ENCODE measurements around the gene PPEF2.

Gene PPEF2

DNA sequence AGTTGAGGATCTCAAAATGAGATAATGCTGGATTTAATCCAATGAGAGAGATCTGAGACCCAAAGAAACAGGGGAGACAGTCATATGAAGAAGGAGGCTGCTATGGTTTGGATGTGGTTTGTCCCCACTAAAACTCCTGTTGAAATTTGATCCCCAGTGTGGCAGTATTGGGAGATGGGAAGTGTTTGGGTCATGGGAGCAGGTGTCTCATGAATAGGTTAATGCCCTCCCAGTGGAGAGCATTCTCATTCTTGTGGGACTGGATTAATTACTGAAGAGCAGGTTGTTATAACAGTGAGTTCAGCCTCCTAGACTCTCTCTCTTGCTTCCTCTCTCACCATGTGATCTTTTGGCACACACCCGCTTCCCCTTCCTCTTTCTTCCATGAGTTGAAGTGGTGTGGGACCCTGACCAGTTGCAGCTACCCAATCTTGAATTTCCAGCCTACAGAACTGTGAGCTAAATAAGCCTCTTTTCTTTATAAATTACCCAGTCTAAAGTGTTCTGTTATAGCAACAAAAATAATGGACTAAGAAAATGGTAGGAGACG is 70.3 kb downstream of the PPEF2 start:
- DNase-seq, result no peak

DNA sequence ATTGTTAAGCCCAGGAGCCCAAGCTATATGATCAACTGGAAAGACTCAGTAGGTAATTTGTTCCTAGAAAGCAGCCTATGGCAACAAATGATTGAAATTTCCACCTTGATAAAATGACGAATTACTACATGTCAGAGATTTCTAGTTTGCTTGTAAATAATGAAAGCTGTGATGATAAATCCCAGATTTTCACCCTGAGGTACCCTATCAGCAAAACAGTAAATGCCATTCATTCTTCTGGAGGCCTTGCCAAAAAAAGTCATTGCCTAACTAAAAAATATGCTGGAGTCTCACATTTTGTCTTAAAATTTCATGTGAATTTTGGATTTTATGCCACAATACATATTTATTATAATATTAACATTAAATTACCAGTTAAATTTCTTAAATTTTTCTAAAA is 71.3 kb downstream of the PPEF2 start:
- no peak for DNase-seq

DNA sequence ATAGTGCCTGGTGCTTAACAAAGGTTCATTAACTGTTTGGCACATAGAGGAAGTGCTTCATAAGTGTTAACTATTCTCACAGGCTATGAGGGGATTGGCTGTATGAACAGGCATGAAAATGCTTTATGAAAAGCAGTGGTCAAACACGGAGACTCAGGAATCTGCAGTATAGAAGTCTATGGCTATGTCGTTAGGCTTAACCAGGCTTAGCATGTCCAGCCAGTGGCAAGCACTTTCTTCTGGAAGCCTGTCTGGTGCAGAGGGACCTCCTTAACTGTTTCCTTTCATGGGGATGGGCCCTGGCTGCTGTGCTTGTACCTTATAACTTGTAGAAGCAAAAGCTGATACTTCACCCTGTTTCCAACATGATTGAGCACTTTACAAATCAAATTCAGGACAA is 78.4 kb downstream of the PPEF2 start:
- no peak for DNase-seq

DNA sequence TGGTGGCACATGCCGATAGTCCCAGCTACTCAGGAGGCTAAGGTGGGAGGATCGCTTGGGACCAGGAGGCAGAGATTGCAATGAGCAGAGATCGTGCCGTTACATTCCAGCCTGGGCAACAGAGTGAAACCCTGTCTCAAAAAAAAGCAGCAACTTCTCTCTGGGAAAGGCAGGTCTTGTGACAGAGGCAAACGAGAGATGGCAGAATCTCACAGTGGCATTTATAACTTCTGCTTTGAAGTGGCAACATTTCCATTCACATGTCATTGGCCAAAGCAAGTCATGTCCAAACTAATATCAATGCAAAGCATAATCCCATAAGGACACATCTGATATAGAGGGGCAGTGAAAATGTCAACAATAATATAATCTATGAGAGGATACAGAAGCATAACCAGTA is 79.8 kb downstream of the PPEF2 start:
- DNase-seq, result no peak

DNA sequence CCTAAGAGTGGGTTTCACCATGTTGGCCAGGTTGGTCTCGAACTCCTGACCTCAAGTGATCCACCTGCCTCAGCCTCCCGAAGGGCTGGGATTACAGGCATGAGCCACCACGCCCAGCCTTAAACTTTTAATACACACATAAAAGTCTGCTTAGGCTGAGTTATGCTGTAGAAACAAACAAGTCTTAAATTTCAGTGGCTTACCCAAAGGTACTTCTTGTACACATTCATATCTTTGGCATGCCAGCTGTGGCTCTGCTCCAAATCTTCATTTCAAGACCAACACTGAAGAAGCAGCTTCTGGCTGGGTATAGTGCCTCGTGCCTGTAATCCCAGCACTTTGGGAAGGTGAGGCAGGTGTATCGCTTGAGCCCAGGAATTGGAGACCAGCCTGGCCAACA is 80.3 kb downstream of the PPEF2 start:
- DNase-seq, result no peak

DNA sequence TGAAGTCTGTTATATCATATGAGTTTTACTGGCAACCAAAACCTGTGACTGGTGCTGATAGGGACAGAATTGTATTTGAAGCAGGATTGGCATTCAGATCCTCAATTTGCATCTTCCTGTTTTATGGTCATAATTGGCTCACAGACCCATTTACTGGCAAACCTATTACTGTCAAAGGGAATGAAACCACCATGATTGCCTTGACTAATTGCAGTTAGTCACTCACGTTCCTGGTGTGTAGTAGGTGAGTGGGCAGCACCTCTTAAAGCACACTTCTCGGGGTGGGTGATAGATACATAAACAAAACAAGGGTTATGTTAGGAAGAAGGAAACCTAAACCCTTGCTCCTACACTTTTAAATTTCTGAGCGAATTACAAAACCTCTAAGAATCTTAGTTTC is 81.0 kb downstream of the PPEF2 start:
- DNase-seq, result no peak

DNA sequence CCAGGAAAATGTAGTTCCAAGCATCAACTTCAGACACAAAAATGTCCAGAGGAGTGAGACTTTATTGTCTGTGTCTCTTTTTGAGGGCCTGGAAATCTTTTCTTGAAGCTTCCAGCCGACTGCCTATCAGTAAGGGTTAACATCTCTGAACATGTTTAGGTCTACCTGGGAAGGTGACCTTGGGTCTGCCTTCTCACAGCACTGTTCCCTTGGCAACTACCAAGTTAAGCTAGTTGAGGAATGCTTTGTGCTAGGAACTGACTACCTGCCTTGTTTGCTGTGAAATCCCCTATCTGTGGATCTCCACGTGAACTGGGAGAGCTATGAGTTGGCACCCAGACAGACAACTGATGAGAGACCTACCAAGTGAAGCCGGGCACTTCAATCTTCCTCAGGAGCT is 81.6 kb downstream of the PPEF2 start:
- DNase-seq, result no peak

DNA sequence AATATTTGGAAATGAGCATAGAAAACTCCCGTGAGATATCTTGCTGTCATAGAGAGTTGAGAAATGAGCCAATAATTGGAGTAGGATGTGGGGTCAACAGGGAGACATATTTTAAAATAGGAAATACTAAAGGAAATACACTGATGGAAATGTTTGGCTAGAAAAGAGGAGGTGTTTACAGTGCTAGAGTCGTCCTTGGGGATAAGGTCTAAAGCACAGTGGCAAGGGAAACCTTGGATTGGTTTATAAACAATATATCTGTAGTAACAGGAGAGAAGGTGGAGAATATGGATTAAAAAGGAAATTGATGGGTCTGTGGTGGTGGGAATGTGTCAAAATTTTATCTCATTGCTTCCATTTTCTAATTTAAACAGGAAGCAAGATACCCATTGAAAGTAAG is 82.1 kb downstream of the PPEF2 start:
- no peak for DNase-seq

DNA sequence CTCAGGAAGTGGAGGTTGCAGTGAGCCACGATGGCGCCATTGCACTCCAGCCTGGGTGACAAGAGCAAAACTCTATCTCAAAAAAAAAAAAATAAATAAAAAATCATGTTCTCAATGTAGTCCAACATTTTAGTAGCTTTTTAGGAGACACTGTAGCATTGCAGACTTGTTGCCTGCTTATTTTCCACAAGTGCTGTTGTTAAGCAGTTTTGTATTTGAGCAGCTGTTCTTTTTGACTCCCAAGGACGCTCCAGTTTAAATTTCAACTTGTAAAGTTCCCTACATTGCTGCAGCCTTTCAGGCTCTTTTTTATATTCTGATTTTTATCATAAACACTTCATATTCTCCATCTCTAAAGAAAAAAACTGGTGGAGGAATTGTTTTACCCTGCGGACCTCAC is 83.1 kb downstream of the PPEF2 start:
- DNase-seq, result no peak

DNA sequence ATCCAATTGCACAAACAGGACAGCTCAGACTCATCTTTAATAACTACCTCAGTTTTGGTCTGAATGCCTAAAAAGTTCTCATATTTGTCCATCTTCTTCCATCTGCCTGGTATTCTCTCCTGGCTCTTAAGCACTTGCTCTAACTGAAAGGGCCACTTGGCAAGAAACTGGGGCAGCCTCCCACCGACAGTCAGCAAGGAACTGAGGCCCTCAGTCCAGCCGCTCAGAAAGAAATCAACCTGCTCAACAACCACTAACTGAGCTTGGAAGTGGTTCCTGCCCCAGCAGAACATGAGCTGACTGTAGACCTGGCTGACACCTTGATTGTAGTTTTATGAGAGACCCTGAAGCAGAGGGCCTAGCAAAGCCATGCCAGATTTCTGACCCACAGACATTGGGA is 84.4 kb downstream of the PPEF2 start:
- DNase-seq, result no peak
